Spinal cord (tissue), 10 donors: Measurements from ENCODE around the gene MACROH2A2. TPM values are rescaled to one million over a fixed set of nuclear protein-coding genes. Genes with fewer than 3 reads are reported as not detected.
"Not testable (repeated sequence)": the region's sequence is repeated elsewhere in the genome, so short reads cannot be mapped to it uniquely, and the experiment has no call there.

ENCODE experiments used
- DNase-seq, 6 donors: peaks; one replicate each; pipeline versions ENCODE4 v3.0.0 to v3.0.0-alpha.2; 2013 to 2015; ENCODE audit warnings: low spot score in 6 of 6, low read depth in 4 of 6
- H3K27ac ChIP-seq: one replicate; pipeline ENCODE4 v1.5.1; 2013; ENCODE audit warnings: low read depth, low read length, control low read depth
- H3K27me3 ChIP-seq: one replicate; pipeline ENCODE4 v1.6.1; 2013; ENCODE audit warnings: low read length; ENCODE audit not compliant: control insufficient read depth, insufficient read depth
- H3K36me3 ChIP-seq: one replicate; pipeline ENCODE4 v1.6.1; 2013; ENCODE audit warnings: low read length; ENCODE audit not compliant: control insufficient read depth, insufficient read depth
- H3K4me1 ChIP-seq: one replicate; pipeline ENCODE4 v1.6.1; 2013; ENCODE audit warnings: low read length; ENCODE audit not compliant: control insufficient read depth, insufficient read depth
- H3K4me3 ChIP-seq: one replicate; pipeline ENCODE4 v1.5.1; 2013; ENCODE audit warnings: low read depth, low read length, control low read depth
- H3K9me3 ChIP-seq: one replicate; pipeline ENCODE4 v1.6.1; 2013; ENCODE audit warnings: low read length; ENCODE audit not compliant: control insufficient read depth, insufficient read depth
- WGBS: methylation state at CpG from one replicate; pipeline ENCODE4 v1.1.5; 2013; ENCODE audit warnings: missing lambda C conversion rate; ENCODE audit not compliant: insufficient coverage; 5-methylcytosine and 5-hydroxymethylcytosine counted together
- polyA plus RNA-seq, 2 donors: library from polyadenylated mRNA; unstranded; fragments of 120-200 nt; gene quantifications; one replicate each; pipeline ENCODE4 v1.2.1, GENCODE V29; 2013; ENCODE audit not compliant: insufficient read length in 2 of 2
- total RNA-seq, 2 donors: library from RNA; depleted of rRNA in 1 of 2; stranded (reverse); fragments of 120-200 nt in 1 of 2; fragments of >200 nt in 1 of 2; gene quantifications; one replicate each; pipeline versions ENCODE4 v1.2.3 to v1.2.4, GENCODE V29; 2013 to 2014
- donor health status: healthy.

MACROH2A2 gene
- total and polyA plus RNA-seq, 4 donors = 22.9 to 84.2 (median 64.9) TPM

- 80% methylated on average over 14 of the region's 18 CpGs for WGBS
- no peak overlapping the region for H3K27ac ChIP-seq
- peaks cover 22% of the 10 kb centered on the region for H3K4me1 ChIP-seq
- no peak for DNase-seq
- H3K4me3 ChIP-seq = no peak overlapping the region
- H3K27me3 ChIP-seq = no peaks in the 10 kb centered on the region
- H3K36me3 ChIP-seq = peaks cover 21% of the 10 kb centered on the region
- no peaks in the 10 kb centered on the region for H3K9me3 ChIP-seq
Observed at GRCh38 chr10:70144372-70145110, 91.9 kb downstream of the MACROH2A2 start.

GRCh38 chr10:70145166-70145665 is 92.6 kb downstream of the MACROH2A2 start:
- Histone ChIP-seq H3K36me3 (peaks cover 15% of the 10 kb centered on the region), H3K9me3 (no peaks in the 10 kb centered on the region), H3K4me3 (peak overlapping the region; percentile 70), H3K27ac (peak overlapping the region; percentile 96), H3K4me1 (peaks cover 22% of the 10 kb centered on the region), H3K27me3 (no peaks in the 10 kb centered on the region)
- DNase-seq = peak in 1 of 6 donors; percentile 14
- 2% methylated on average over 23 of the region's 28 CpGs for WGBS

- peaks cover 22% of the 10 kb centered on the region for H3K4me1 ChIP-seq
- under 1% methylated on average over 98 of the region's 98 CpGs for WGBS
- DNase-seq = peak in 4 of 6 donors; percentile 33 to 87 (median 62)
- no peaks in the 10 kb centered on the region for H3K9me3 ChIP-seq
- peak overlapping the region; percentile 96 for H3K27ac ChIP-seq
- peaks cover 15% of the 10 kb centered on the region for H3K36me3 ChIP-seq
- peak overlapping the region; percentile 70 for H3K4me3 ChIP-seq
- H3K27me3 ChIP-seq = no peaks in the 10 kb centered on the region
Observed at GRCh38 chr10:70145666-70146488, 93.2 kb downstream of the MACROH2A2 start.

DNA sequence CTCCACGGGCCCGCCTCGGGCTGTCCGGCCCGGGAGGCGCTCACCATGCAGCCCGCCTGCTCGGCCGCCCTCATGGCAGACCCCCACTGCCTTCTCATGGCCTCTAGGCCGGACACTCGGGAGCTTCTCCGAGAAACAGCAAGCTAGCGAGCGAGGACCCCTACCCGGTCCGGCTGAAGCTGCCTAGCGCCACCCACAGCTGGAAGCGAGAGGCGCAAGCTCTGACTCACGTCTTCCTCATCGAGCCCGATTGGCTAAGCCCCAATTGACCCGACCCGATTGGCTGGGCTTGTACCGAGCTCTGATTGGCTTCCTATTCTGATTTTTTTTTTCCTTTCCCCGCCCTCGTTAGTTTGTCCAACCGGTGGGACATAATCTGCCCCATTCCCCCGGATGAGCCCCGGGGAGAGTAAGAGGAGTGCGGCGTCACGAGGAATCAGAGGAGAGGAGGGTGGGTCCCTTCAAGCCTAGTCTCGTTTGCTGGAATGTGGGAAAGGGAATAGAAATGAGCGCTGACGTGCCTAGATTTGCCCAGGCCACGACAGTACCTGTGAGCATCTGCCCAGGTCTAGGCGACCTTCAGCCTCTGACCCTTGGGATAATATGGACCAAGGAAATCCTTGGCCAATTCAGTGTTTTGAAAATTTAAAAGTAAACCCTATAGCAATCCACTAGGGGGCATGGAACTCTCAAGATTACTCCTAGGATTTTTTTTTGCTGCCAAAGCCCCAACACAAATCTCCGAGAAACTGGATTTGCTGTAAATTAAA is 94.0 kb downstream of the MACROH2A2 start, which contains the start of gene TYSND1:
Gene TYSND1 (minus strand): TSS at position 212 of the 770 bp plus-strand sequence. CDS start 114 bp downstream, at position 98.
- Histone ChIP-seq H3K9me3 (no peaks in the 10 kb centered on the region), H3K36me3 (peaks cover 17% of the 10 kb centered on the region), H3K4me1 (peaks cover 22% of the 10 kb centered on the region), H3K4me3 (peak within 1 kb of the TSS; percentile 70), H3K27me3 (no peaks in the 10 kb centered on the region), H3K27ac (peak within 1 kb of the TSS; percentile 96)
- DNase-seq = peak; percentile 97 to 100 (median 98)
- under 1% methylated on average over 36 of the region's 39 CpGs for WGBS

GRCh38 chr10:70147259-70147625 is 94.6 kb downstream of the MACROH2A2 start:
- Histone ChIP-seq H3K4me3 (peak overlapping the region; percentile 70), H3K27me3 (no peaks in the 10 kb centered on the region), H3K4me1 (peaks cover 22% of the 10 kb centered on the region), H3K27ac (peak overlapping the region; percentile 96), H3K9me3 (no peaks in the 10 kb centered on the region), H3K36me3 (peaks cover 20% of the 10 kb centered on the region)
- no peak for DNase-seq
- WGBS = no CpG with 5 or more reads among the region's 2 CpGs

DNA sequence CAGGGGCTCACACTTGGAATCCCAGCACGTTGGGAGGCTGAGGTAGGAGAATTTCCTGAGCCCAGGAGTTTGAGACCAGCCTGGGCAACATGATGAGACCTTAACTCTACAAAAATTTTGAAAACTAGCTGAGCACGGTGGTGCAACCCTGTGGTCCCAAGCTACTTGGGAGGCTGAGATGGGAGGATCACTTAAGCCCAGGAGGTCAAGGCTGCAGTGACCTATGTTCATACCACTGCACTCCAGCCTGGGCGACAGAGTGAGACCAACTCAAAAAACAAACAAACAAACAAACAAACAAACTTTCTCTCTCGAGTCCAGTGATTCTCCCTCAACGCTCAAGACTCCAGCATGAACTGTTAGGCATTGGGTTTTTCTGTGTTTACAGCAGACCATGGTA is 95.9 kb downstream of the MACROH2A2 start:
- no peak overlapping the region for H3K4me3 ChIP-seq
- WGBS = 84% methylated on average over 4 of the region's 5 CpGs
- H3K27ac ChIP-seq = no peak overlapping the region
- no peaks in the 10 kb centered on the region for H3K27me3 ChIP-seq
- peaks cover 20% of the 10 kb centered on the region for H3K4me1 ChIP-seq
- peaks cover 18% of the 10 kb centered on the region for H3K36me3 ChIP-seq
- H3K9me3 ChIP-seq = no peaks in the 10 kb centered on the region
- no peak for DNase-seq

- Histone ChIP-seq H3K4me3 (no peak overlapping the region), H3K9me3 (no peaks in the 10 kb centered on the region), H3K27me3 (no peaks in the 10 kb centered on the region), H3K27ac (no peak overlapping the region), H3K4me1 (no peaks in the 10 kb centered on the region), H3K36me3 (peaks cover 27% of the 10 kb centered on the region)
- no peak for DNase-seq
- WGBS = 79% methylated on average over 2 of the region's 3 CpGs
Observed at GRCh38 chr10:70155255-70155838, 102.7 kb downstream of the MACROH2A2 start.

DNA sequence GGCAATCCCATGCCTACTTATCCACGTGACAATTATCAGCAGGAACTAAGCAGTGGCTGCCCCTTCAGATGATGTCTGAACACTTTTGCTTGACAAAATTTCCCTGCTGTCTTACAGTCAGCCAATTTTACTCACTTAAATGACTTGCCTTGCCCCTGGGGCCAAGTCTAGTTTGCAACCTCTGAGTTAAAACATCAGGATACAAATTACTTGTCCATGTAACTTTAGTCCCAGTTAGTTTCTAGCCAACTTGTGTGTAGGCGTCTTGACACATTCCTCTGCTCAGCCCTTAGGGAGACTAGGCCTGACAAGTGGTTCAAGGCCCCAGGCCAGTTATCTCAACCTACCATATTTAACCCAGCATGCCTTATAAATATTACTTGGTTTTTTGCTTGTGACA is 105.5 kb downstream of the MACROH2A2 start:
- Histone ChIP-seq H3K36me3 (peaks cover 19% of the 10 kb centered on the region), H3K27me3 (no peaks in the 10 kb centered on the region), H3K27ac (no peak overlapping the region), H3K4me3 (no peak overlapping the region), H3K4me1 (no peaks in the 10 kb centered on the region), H3K9me3 (no peaks in the 10 kb centered on the region)
- peak in 1 of 6 donors; percentile 19 for DNase-seq
- WGBS = 67% methylated on average over 1 of the region's 2 CpGs

DNA sequence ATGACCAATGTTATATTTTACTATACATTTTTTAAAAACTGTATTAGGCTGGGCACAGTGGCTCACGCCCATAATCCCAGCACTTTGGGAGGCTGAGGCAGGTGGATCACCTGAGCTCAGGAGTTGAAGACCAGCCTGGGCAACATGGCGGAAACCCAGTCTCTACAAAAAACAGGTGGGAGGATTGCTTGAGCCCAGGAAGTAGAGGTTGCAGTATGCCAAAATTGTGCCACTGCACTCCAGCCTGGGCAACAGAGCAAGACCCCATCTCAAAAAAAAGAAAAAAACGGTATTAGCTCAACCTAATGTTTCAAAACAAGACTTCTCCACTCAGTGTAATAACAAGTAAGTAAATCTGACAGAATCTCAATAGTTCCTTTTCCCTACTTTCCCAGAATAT is 106.7 kb downstream of the MACROH2A2 start:
- H3K27me3 ChIP-seq, H3K9me3 ChIP-seq, DNase-seq, H3K4me1 ChIP-seq, H3K4me3 ChIP-seq, H3K27ac ChIP-seq: not testable (repeated sequence)
- WGBS = 83% methylated on average over 1 of the region's 3 CpGs
- peaks cover 19% of the 10 kb centered on the region for H3K36me3 ChIP-seq
